Measurements from ENCODE around the gene IRF2BP1.

Gene IRF2BP1

DNA sequence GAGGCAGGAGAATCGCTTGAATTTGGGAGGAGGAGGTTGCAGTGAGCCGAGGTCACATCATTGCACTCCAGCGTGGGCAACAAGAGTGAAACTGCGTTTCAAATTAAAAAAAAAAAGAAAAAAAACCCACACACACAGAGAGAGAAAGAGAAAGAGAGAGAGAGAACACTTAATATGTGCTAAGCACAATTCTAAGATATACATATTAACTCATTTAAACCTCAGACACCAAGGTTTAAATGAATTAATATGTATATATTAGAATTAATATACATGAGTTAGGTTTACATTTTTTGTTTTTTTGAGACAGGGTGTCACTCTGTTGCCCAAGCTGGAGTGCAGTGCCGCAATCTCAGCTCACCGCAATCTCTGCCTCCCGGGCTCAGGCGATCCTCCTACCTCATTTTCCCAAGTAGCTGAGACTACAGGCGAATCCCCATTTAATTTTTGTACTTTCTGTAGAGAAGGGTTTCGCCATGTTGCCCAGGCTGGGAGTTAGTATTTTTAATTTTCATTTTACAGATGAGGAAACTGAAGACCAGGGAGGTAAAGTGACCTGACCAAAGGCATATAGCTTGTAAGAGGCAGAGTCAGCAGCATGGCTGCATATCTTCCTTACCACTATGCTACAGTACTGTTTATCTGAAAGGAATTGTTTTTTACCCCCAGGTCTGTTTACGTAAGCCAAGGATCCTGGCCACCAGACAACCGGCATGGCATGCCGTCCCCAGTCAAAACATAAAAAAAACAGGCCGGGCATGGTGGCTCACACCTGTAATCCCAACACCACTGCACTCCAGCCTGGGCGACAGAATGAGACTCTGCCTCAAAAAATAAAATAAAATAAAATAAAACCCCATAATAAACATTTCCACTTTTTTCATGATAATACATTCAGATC lies 25.3 kb downstream of the IRF2BP1 start:
- no peak for DNase-seq (ENCODE audit: low read depth)

DNA sequence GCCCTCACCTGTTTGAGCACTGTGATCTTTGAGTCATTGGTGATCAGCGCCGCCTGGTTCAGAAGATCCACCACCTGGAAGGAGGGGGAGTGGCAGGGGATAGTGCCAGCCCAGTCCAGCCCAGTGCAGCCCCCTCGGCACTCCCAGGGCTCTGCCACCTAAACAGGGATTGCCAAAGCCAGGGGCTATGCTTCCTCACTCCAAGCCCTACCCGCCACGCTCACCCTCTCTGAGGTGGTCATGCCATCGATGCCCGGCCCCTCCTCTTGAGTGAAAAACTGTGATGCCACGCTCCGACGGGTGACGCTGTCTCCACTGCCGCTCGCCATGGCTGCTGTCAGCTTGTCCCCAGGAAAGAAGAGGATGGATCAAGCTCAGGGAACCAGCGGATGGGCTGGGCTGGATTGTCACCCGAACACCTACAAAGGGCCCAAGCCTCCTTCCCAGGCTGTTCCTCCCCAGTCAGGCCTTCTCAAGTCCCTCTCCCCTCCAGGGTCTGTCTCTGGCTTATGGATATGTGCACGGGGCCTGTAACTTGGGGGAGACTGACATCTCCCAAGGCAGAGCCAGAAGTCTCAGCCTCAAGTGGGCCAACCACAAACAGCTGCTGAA lies 31.7 kb downstream of the IRF2BP1 start:
- DNase-seq (ENCODE audit: low read depth): no peak

DNA sequence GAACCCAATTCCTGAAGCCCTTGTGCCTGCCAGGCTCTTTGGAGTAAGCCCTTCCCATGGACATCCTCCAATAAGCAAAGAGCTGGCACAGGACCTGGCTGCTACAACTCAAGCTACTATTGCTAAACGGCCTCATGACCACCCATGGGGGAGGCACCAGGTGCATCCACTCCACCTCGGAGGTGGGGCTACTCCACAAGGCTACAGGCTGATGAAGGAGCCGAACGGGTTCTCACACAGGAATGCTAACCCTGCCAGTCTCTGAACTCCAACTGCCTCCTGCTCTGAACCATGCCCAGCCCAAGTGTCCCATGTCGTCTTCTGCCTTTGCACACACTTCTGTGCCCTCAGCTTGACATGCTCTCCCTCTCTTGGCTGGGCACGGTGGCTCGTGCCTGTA lies 33.0 kb downstream of the IRF2BP1 start:
- DNase-seq (ENCODE audit: low read depth): no peak

DNA sequence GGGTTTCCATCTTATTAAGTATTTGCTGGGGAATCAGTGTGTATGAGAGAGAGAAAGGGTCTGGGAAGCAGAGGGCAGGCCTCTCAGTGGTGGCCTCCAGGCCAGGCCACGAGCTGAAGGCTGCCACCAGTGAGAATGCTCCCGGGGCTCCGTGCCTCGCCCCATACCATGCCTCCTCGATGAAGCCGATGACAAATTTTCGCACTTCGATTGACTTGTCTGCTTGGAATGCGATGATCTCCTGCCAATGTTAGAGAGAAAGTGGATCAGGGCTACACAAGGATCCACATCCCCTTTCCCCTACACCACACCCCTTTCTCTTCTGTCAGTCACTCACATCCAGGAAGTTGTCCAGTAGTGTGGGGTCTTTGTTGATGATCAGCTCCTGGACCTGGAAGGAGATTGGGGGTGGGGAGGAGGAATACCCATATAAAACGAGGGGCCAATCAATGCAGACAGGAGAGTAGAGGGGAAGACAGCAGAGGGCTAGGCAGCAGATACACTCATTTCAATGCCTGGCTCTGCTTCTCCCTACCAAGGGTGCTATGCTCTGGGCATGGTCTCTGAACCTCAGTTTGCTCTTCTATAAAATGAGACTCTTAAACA lies 33.7 kb downstream of the IRF2BP1 start:
- DNase-seq (ENCODE audit: low read depth): no peak

DNA sequence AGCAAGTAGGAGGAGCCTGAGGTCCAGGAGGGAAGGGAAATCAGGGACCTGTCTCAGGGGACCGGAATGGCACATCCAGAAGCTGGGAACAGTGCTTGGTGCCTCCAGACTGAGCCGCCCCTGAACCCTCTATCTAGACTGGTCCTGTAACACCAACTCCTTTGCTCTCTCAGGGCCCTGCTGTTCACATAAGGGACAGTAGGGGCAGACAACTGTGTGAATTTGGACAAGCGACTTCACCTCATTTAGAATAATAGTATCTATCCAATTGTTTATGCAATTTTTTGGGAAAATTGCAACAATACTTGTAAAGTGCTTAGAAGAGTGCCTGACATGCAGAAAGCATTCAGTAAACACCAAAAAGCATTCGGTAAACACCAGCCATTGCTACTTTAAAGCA lies 37.0 kb downstream of the IRF2BP1 start:
- DNase-seq (ENCODE audit: low read depth): no peak

DNA sequence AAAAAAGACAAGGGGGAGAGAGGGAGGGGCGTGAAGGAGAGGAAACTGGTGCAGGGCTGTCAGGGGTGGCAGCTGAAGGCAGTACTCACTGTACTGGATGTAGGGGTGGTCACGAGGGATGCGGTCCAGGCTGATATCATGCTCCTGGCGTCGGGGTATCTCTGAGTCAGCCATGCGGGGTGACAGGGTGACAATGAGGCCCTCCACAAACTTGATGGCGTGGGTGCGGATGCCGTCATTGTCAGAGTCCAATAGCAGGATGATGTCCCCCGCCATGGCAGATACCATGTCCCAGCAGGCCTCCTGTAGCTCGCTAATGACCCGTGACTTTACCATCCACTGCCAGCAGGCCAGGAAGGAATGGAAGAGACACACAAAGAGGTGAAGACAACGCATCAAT lies 38.3 kb downstream of the IRF2BP1 start:
- DNase-seq (ENCODE audit: low read depth): no peak

DNA sequence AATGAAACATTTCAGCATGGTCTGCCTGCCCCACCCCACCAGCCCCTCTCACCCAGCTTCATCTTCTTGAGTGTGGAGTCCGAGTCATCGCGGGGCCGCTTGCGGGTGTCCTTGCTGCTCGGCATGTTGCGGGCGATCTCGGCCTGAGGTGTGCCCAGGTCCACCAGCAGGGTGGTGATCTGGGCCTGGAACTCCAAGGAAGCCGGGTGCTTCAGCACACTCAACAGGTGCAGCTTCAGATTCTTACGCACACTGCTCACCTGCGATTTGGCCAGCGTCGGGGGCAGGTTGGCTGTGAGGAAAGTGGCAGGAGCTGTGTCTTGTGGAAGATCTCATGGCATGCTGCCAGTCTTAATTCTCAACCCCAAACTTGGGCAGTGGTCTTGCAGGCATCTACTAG lies 43.7 kb downstream of the IRF2BP1 start:
- no peak for DNase-seq (ENCODE audit: low read depth)

DNA sequence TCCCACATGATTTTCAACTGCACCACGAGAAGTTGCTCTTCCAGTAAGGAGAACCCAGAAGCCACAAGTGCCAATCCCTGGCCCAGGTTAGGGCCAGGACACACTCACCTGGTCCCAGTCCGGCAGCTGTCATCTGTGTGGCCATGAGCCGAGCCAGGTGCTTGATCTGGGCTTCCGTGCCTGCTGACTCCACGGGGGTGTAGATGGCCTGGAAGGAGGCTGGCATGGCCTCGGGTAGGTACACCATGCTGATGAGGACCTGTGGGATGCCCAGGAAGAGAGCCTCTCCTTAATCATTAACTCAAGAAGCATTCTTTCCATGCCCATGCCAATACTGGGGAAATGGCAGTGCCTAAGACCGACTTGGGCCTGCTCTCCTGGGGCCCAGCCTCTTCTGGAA lies 51.0 kb downstream of the IRF2BP1 start:
- DNase-seq (ENCODE audit: low read depth): no peak
